Measurements from ENCODE around the gene POC5. TPM values are rescaled to one million over a fixed set of nuclear protein-coding genes. Genes with fewer than 3 reads are reported as not detected.

The POC5 gene
- total and polyA plus RNA-seq, 2 of the 8 experiments (the other 6 are each of a cell fraction or from before 2014, with no cell fraction given): 11.2 to 12.1 TPM

GRCh38 chr5:75681125-75681830, 36.0 kb downstream of the POC5 start (continued):
- TF ChIP-seq, protein P1, sequence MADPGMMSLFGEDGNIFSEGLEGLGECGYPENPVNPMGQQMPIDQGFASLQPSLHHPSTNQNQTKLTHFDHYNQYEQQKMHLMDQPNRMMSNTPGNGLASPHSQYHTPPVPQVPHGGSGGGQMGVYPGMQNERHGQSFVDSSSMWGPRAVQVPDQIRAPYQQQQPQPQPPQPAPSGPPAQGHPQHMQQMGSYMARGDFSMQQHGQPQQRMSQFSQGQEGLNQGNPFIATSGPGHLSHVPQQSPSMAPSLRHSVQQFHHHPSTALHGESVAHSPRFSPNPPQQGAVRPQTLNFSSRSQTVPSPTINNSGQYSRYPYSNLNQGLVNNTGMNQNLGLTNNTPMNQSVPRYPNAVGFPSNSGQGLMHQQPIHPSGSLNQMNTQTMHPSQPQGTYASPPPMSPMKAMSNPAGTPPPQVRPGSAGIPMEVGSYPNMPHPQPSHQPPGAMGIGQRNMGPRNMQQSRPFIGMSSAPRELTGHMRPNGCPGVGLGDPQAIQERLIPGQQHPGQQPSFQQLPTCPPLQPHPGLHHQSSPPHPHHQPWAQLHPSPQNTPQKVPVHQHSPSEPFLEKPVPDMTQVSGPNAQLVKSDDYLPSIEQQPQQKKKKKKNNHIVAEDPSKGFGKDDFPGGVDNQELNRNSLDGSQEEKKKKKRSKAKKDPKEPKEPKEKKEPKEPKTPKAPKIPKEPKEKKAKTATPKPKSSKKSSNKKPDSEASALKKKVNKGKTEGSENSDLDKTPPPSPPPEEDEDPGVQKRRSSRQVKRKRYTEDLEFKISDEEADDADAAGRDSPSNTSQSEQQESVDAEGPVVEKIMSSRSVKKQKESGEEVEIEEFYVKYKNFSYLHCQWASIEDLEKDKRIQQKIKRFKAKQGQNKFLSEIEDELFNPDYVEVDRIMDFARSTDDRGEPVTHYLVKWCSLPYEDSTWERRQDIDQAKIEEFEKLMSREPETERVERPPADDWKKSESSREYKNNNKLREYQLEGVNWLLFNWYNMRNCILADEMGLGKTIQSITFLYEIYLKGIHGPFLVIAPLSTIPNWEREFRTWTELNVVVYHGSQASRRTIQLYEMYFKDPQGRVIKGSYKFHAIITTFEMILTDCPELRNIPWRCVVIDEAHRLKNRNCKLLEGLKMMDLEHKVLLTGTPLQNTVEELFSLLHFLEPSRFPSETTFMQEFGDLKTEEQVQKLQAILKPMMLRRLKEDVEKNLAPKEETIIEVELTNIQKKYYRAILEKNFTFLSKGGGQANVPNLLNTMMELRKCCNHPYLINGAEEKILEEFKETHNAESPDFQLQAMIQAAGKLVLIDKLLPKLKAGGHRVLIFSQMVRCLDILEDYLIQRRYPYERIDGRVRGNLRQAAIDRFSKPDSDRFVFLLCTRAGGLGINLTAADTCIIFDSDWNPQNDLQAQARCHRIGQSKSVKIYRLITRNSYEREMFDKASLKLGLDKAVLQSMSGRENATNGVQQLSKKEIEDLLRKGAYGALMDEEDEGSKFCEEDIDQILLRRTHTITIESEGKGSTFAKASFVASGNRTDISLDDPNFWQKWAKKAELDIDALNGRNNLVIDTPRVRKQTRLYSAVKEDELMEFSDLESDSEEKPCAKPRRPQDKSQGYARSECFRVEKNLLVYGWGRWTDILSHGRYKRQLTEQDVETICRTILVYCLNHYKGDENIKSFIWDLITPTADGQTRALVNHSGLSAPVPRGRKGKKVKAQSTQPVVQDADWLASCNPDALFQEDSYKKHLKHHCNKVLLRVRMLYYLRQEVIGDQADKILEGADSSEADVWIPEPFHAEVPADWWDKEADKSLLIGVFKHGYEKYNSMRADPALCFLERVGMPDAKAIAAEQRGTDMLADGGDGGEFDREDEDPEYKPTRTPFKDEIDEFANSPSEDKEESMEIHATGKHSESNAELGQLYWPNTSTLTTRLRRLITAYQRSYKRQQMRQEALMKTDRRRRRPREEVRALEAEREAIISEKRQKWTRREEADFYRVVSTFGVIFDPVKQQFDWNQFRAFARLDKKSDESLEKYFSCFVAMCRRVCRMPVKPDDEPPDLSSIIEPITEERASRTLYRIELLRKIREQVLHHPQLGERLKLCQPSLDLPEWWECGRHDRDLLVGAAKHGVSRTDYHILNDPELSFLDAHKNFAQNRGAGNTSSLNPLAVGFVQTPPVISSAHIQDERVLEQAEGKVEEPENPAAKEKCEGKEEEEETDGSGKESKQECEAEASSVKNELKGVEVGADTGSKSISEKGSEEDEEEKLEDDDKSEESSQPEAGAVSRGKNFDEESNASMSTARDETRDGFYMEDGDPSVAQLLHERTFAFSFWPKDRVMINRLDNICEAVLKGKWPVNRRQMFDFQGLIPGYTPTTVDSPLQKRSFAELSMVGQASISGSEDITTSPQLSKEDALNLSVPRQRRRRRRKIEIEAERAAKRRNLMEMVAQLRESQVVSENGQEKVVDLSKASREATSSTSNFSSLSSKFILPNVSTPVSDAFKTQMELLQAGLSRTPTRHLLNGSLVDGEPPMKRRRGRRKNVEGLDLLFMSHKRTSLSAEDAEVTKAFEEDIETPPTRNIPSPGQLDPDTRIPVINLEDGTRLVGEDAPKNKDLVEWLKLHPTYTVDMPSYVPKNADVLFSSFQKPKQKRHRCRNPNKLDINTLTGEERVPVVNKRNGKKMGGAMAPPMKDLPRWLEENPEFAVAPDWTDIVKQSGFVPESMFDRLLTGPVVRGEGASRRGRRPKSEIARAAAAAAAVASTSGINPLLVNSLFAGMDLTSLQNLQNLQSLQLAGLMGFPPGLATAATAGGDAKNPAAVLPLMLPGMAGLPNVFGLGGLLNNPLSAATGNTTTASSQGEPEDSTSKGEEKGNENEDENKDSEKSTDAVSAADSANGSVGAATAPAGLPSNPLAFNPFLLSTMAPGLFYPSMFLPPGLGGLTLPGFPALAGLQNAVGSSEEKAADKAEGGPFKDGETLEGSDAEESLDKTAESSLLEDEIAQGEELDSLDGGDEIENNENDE (IDR thresholded peaks at IDR 0.05; ENCODE audit: insufficient replicate concordance, low read length): no peak

Measured in H1 (cell line).